ENCODE results near the gene TEX29.

- TF ChIP-seq POLR2A (IDR thresholded peaks at IDR 0.05; ENCODE audit: low read length), result no peak
- no peak for TF ChIP-seq GATA1 (IDR thresholded peaks at IDR 0.05; ENCODE audit: low read depth, low read length)
Measured at GRCh38 chr13:111388851-111389500, 68.5 kb downstream of the TEX29 start.

All from erythroblast (primary cell).